Neural crest cell (in vitro differentiated cells): ENCODE data around the gene LDB3. TPM values are rescaled to one million over a fixed set of nuclear protein-coding genes. Genes with fewer than 3 reads are reported as not detected.

Experiments
- DNase-seq: peaks from one replicate; pipeline ENCODE4 v3.0.0; 2021; ENCODE audit warnings: low read depth, mixed read lengths, low spot score
- H3K27ac Mint-ChIP-seq: one replicate; pipeline ENCODE4 v1.8.0; 2021; ENCODE audit warnings: mild to moderate bottlenecking, mixed read lengths; ENCODE audit not compliant: unreplicated experiment
- H3K27me3 Mint-ChIP-seq: 2 replicates; pipeline ENCODE4 v1.8.0; 2021; ENCODE audit warnings: low read depth, mild to moderate bottlenecking, mixed read lengths
- H3K36me3 Mint-ChIP-seq: 2 replicates; pipeline ENCODE4 v1.8.0; 2021; ENCODE audit warnings: low read depth, mild to moderate bottlenecking, mixed read lengths
- H3K4me1 Mint-ChIP-seq: 2 replicates; pipeline ENCODE4 v1.8.0; 2021; ENCODE audit warnings: mixed read lengths
- H3K4me3 Mint-ChIP-seq: one replicate; pipeline ENCODE4 v1.8.0; 2021; ENCODE audit warnings: mild to moderate bottlenecking, mixed read lengths
- H3K9me3 Mint-ChIP-seq: 2 replicates; pipeline ENCODE4 v1.8.0; 2021; ENCODE audit warnings: mixed read lengths
- total RNA-seq: library from RNA; stranded (reverse); gene quantifications from 2 replicates; pipeline ENCODE4 v1.2.1, GENCODE V29; 2021
- TF ChIP-seq, protein P1 (sequence below): fragments of 200-600 bp; sonication (generic); conservative IDR thresholded peaks from 2 replicates; pipeline ENCODE4 v1.5.0; 2021; ENCODE audit warnings: antibody characterized with exemption, mild to moderate bottlenecking

The LDB3 gene
- total RNA-seq, 1 donor from 2014 or later, result 0.56 TPM

DNA sequence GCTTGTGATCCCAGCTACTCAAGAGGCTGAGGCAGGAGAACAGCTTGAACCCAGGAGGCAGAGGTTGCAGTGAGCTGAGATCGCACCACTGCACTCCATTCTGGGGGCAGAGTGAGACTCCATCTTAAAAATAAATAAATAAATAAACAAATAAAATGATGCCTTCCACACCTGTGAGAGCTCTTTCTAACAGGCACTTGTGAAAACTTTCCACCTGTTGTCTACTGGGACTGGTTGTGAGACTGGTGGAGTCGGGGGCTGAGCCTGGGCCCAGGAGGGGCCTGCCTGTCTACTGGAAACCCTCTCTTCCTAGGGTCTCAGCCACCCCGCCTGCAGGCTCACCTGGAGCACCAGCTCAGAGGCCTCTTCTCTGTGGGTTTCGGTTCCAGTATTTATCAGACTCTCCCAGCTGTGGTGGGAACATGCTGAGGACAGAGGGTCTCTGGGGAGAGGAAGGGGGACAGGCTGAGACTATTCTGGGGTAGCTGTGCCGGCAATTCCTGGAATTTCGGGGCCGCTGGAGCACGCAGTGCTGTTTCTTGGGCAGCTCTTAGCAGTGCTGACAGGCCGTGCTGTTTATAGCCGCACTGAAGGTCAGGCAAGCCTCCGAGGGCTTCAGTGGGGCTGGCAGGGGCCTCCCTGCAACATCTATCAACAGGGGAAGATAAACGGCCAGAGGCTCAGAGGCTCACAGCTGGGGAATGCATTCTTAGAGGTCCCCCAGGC is 3.8 kb downstream of the LDB3 start:
- TF ChIP-seq, protein P1, sequence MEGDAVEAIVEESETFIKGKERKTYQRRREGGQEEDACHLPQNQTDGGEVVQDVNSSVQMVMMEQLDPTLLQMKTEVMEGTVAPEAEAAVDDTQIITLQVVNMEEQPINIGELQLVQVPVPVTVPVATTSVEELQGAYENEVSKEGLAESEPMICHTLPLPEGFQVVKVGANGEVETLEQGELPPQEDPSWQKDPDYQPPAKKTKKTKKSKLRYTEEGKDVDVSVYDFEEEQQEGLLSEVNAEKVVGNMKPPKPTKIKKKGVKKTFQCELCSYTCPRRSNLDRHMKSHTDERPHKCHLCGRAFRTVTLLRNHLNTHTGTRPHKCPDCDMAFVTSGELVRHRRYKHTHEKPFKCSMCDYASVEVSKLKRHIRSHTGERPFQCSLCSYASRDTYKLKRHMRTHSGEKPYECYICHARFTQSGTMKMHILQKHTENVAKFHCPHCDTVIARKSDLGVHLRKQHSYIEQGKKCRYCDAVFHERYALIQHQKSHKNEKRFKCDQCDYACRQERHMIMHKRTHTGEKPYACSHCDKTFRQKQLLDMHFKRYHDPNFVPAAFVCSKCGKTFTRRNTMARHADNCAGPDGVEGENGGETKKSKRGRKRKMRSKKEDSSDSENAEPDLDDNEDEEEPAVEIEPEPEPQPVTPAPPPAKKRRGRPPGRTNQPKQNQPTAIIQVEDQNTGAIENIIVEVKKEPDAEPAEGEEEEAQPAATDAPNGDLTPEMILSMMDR, result no peak

DNA sequence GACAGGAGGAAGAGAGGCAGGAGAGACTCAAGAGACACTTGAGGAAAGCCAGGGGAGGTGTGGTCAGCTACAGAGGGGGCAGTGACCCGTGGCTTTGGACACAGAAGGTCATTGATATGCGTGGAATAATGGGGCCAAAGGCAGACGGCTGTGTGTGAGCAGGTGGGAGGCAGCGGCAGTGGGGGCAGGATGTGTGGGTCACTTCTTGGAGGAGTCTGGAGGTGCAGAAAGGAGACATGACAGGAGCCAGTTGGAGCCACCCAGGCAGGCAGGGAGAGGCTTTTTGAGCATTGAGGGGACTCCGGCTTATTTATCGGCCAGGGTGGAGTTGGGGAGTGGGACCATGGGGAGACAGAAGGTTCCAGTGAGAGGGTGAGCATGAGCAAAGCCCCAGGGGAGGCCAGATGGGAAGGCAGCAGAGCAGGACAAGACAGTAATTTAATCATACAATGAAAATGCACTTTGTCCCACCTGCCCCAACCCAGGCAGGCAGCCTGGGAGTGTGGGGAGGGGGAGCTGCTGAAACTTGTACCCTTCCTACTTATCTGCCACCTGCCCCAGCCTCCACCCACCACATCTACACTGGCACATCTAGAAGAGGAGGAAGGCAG is 5.0 kb downstream of the LDB3 start:
- Mint-ChIP-seq H3K4me3 (no peak overlapping the region), H3K27me3 (no peaks in the 10 kb centered on the region), H3K36me3 (no peaks in the 10 kb centered on the region), H3K27ac (peak overlapping the region; percentile 90), H3K9me3 (no peaks in the 10 kb centered on the region), H3K4me1 (peaks cover 30% of the 10 kb centered on the region)
- DNase-seq, result no peak
- TF ChIP-seq, protein P1, result no peak

More for the DNA sequence above, 3.8 kb downstream of the LDB3 start:
- Mint-ChIP-seq H3K4me3 (peak overlapping the region; percentile 44), H3K27ac (peak overlapping the region; percentile 8), H3K27me3 (no peaks in the 10 kb centered on the region), H3K4me1 (peaks cover 35% of the 10 kb centered on the region), H3K36me3 (no peaks in the 10 kb centered on the region), H3K9me3 (no peaks in the 10 kb centered on the region)
- DNase-seq, result no peak

DNA sequence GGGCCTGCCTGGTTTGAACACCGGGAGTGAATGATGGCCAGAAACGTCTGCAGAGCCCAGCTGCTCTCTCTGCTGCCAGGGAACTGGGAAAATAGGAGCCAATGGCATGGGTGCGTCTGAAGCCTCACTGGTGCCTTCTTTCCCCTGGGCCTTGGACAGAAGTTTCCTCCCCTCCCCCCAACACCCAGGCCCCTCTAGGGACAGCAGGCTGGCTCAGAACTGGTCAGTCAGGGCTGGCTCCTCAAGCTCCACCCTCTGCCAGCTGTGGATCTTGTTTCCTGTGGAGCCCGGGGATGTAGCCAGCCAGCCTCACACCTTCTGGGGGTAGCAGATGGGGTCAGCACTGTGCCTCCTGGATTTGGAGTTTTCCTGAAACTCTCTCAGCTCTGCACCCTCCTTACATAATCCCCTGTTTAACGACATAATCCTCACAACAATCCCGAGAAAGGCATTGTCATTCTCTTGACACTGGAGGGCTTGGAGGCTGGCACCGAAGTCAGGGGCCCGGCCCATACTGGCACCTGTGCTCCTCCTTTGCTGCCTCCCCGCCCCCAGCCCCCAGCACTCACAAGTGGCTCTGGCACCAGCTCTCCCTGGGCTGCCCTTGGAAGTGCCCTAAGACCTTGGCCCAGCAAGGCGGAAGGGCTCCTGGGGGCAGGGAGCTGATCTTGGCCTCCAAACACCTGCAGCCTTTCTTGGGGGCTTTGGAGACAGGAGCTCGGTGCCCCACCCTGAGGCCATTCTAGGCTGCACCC is 5.7 kb downstream of the LDB3 start:
- H3K36me3 Mint-ChIP-seq, result no peaks in the 10 kb centered on the region
- peaks cover 26% of the 10 kb centered on the region for H3K4me1 Mint-ChIP-seq
- no peak overlapping the region for H3K4me3 Mint-ChIP-seq
- no peaks in the 10 kb centered on the region for H3K9me3 Mint-ChIP-seq
- no peak for DNase-seq
- H3K27me3 Mint-ChIP-seq, result no peaks in the 10 kb centered on the region
- no peak overlapping the region for H3K27ac Mint-ChIP-seq
- TF ChIP-seq, protein P1, result no peak

DNA sequence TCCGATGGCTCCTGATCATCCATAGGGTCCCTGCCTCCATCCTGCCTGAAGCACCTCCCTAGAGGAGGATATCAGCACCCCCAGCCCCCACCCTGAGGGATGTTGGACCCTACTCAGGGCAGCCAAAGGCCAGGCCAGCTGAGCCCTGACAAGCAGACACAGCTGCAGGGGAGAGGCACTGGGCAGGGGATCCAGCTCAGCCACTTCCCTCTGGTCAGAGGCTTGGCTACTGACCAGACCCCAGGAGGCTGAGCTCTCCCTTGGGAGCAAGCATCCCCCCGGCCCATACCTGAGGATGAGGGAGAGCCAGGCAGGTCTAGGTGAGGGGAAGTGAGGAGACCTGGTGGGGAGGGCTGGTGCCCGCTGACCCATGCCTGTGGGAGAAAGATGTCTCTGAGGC is 6.6 kb downstream of the LDB3 start:
- no peak overlapping the region for H3K27ac Mint-ChIP-seq
- H3K36me3 Mint-ChIP-seq, result no peaks in the 10 kb centered on the region
- H3K4me1 Mint-ChIP-seq, result peaks cover 27% of the 10 kb centered on the region
- no peak overlapping the region for H3K4me3 Mint-ChIP-seq
- TF ChIP-seq, protein P1, result no peak
- H3K9me3 Mint-ChIP-seq, result no peaks in the 10 kb centered on the region
- DNase-seq, result no peak
- H3K27me3 Mint-ChIP-seq, result no peaks in the 10 kb centered on the region

DNA sequence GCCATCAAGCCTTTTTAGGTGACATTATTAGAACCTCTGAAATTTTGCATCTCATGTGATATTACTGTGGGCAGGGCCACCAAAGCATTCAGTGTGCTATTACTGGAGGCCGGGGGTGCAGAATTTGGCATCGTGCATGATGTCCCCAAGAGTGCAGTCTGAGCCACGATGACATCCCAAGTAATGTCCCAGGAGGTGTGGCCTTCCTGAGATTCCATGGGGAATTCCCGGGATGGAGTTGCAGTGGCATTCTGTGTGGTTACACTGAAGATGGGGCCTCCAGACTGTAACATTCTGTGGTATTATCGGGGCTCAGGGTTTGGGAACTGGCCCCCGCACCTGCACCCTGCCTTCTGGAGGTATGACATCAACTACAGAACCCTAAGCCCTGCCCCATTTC is 9.1 kb downstream of the LDB3 start:
- DNase-seq, result no peak
- Mint-ChIP-seq H3K4me1 (peaks cover 23% of the 10 kb centered on the region), H3K27me3 (no peaks in the 10 kb centered on the region), H3K36me3 (no peaks in the 10 kb centered on the region), H3K9me3 (no peaks in the 10 kb centered on the region), H3K4me3 (no peak overlapping the region), H3K27ac (no peak overlapping the region)
- TF ChIP-seq, protein P1, result no peak
